Activated CD4-positive, alpha-beta T cell treated with anti-CD3 and anti-CD28 coated beads, Interleukin-2, amount 10 ng/mL, durations not matched to agents 24 days and 14 days (primary cell): Measurements from ENCODE around the gene PCSK6. TPM values are rescaled to one million over a fixed set of nuclear protein-coding genes. Genes with fewer than 3 reads are reported as not detected.

Experiments used
- DNase-seq: peaks from one replicate; pipeline ENCODE4 v3.0.0; 2022
- H3K27ac Mint-ChIP-seq: one replicate; pipeline ENCODE4 v1.8.0; 2022; ENCODE audit warnings: mild to moderate bottlenecking, mixed read lengths
- H3K27me3 Mint-ChIP-seq: one replicate; pipeline ENCODE4 v1.8.0; 2022; ENCODE audit warnings: mixed read lengths
- H3K36me3 Mint-ChIP-seq: one replicate; pipeline ENCODE4 v1.8.0; 2022; ENCODE audit warnings: low read depth, mild to moderate bottlenecking, mixed read lengths
- H3K4me1 Mint-ChIP-seq: one replicate; pipeline ENCODE4 v1.8.0; 2021; ENCODE audit warnings: mixed read lengths
- H3K4me3 Mint-ChIP-seq: one replicate; pipeline ENCODE4 v1.8.0; 2022; ENCODE audit warnings: mild to moderate bottlenecking, moderate library complexity, mixed read lengths
- H3K9me3 Mint-ChIP-seq: one replicate; pipeline ENCODE4 v1.8.0; 2021; ENCODE audit warnings: mixed read lengths
- intact Hi-C: fragments of 100-400 bp; cut with micrococcal nuclease; formaldehyde crosslinking; loops from one replicate; pipeline ENCODE4 v1.15.1; 2023
- total RNA-seq: library from RNA; stranded (reverse); gene quantifications from 2 replicates; pipeline ENCODE4 v1.2.3, GENCODE V29; 2022

Gene PCSK6
- total RNA-seq, 1 donor from 2014 or later: 5.4 TPM

- no peak overlapping the region for H3K27ac Mint-ChIP-seq
- intact Hi-C loops: no loop called here
- no peaks in the 10 kb centered on the region for H3K36me3 Mint-ChIP-seq
- H3K4me1 Mint-ChIP-seq: no peaks in the 10 kb centered on the region
- no peak overlapping the region for H3K4me3 Mint-ChIP-seq
- no peaks in the 10 kb centered on the region for H3K9me3 Mint-ChIP-seq
- peaks cover 7% of the 10 kb centered on the region for H3K27me3 Mint-ChIP-seq
- DNase-seq: no peak
Observed at GRCh38 chr15:101391431-101391830, 98.1 kb downstream of the PCSK6 start.

GRCh38 chr15:101390462-101390861, 99.0 kb downstream of the PCSK6 start:
- no peaks in the 10 kb centered on the region for H3K9me3 Mint-ChIP-seq
- intact Hi-C loops: no loop called here
- no peaks in the 10 kb centered on the region for H3K4me1 Mint-ChIP-seq
- no peak overlapping the region for H3K27ac Mint-ChIP-seq
- no peaks in the 10 kb centered on the region for H3K36me3 Mint-ChIP-seq
- H3K4me3 Mint-ChIP-seq: no peak overlapping the region
- no peak for DNase-seq
- no peaks in the 10 kb centered on the region for H3K27me3 Mint-ChIP-seq

GRCh38 chr15:101390060-101390459, 99.4 kb downstream of the PCSK6 start:
- intact Hi-C loops: no loop called here
- Mint-ChIP-seq H3K36me3 (no peaks in the 10 kb centered on the region), H3K9me3 (no peaks in the 10 kb centered on the region), H3K4me1 (no peaks in the 10 kb centered on the region), H3K4me3 (no peak overlapping the region), H3K27me3 (no peaks in the 10 kb centered on the region), H3K27ac (no peak overlapping the region)
- DNase-seq: no peak

GRCh38 chr15:101389362-101389761, 100.1 kb downstream of the PCSK6 start:
- Mint-ChIP-seq H3K27me3 (no peaks in the 10 kb centered on the region), H3K27ac (no peak overlapping the region), H3K36me3 (no peaks in the 10 kb centered on the region), H3K4me3 (no peak overlapping the region), H3K9me3 (no peaks in the 10 kb centered on the region), H3K4me1 (no peaks in the 10 kb centered on the region)
- intact Hi-C loops: no loop called here
- DNase-seq: no peak

DNA sequence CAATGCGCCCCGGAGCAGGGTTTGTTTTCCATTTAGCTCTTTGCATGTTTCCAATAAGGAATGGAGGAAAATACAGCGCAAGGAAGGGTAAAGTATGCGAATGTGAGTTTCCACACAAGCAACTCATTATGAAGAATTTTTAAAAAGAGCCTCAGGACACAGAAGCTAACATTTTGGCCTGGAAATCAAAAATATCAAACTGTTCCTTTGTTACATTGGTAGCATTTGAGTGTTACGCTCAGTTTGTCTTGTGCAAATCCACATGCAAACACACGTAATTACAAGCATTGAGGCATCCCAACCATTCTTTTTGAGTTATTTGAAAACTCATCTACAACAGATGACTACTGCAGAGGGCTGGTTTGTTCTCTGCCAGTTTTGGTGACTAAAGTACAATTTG, 101.5 kb downstream of the PCSK6 start:
- Mint-ChIP-seq H3K4me3 (no peak overlapping the region), H3K36me3 (no peaks in the 10 kb centered on the region), H3K9me3 (no peaks in the 10 kb centered on the region), H3K4me1 (no peaks in the 10 kb centered on the region), H3K27me3 (no peaks in the 10 kb centered on the region), H3K27ac (no peak overlapping the region)
- intact Hi-C loops: no loop called here
- no peak for DNase-seq

- no peak for DNase-seq
- H3K27ac Mint-ChIP-seq: no peak overlapping the region
Observed at GRCh38 chr15:101387574-101387973, 101.9 kb downstream of the PCSK6 start.

GRCh38 chr15:101386967-101387366, 102.5 kb downstream of the PCSK6 start:
- Mint-ChIP-seq H3K27ac (no peak overlapping the region), H3K4me1 (no peaks in the 10 kb centered on the region)
- intact Hi-C loops: no loop called here

More at GRCh38 chr15:101387574-101387973, 101.9 kb downstream of the PCSK6 start:
- H3K4me3 Mint-ChIP-seq: no peak overlapping the region
- intact Hi-C loops: no loop called here
- H3K36me3 Mint-ChIP-seq: no peaks in the 10 kb centered on the region
- H3K9me3 Mint-ChIP-seq: no peaks in the 10 kb centered on the region
- no peaks in the 10 kb centered on the region for H3K4me1 Mint-ChIP-seq
- H3K27me3 Mint-ChIP-seq: no peaks in the 10 kb centered on the region

DNA sequence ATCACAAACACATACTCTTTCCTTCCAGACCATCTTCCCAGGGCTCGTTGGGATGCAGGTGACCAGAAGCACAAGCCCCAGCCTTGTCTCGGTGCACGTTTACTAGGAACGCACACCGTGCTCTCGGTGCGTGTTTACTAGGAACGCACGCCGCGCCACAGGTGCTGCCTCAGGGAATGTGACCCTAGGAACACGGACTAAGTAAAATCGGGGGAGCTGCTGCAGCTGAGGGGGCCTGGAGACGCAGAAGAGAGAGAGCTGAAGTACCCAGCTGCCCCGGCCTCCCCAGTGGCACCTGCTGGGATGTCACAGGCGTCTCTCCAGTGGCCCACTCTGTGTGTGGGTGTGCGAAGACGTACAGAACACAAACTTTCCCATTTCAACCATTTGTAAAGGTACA, 103.5 kb downstream of the PCSK6 start:
- DNase-seq: no peak
- H3K4me1 Mint-ChIP-seq: no peaks in the 10 kb centered on the region
- no peak overlapping the region for H3K4me3 Mint-ChIP-seq
- intact Hi-C loops: no loop called here
- no peaks in the 10 kb centered on the region for H3K9me3 Mint-ChIP-seq
- no peak overlapping the region for H3K27ac Mint-ChIP-seq
- H3K36me3 Mint-ChIP-seq: no peaks in the 10 kb centered on the region
- no peaks in the 10 kb centered on the region for H3K27me3 Mint-ChIP-seq

More at GRCh38 chr15:101386967-101387366, 102.5 kb downstream of the PCSK6 start:
- H3K4me3 Mint-ChIP-seq: no peak overlapping the region
- DNase-seq: no peak
- H3K27me3 Mint-ChIP-seq: no peaks in the 10 kb centered on the region
- no peaks in the 10 kb centered on the region for H3K9me3 Mint-ChIP-seq
- no peaks in the 10 kb centered on the region for H3K36me3 Mint-ChIP-seq

DNA sequence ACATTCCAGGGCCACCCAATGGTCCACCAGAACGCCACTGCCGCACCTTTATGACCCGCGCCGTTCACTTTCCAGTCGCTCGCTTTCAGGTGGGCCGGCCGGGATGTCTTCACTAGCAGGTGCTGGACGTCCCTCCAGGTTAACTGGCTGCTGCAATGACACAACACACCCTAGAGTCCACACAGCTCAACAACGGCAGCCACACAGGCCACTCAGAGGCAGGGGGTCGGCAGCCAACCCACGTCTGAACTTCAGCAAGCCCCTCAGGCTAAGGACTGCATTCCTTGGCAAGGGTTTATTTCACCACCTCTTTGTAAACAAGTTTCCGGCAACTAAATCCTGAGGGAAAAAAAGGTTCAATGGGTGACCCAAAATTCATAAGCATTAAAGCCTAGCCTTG, 105.2 kb downstream of the PCSK6 start:
- H3K36me3 Mint-ChIP-seq: no peaks in the 10 kb centered on the region
- DNase-seq: no peak
- no peaks in the 10 kb centered on the region for H3K9me3 Mint-ChIP-seq
- no peak overlapping the region for H3K27ac Mint-ChIP-seq
- H3K4me1 Mint-ChIP-seq: no peaks in the 10 kb centered on the region
- no peak overlapping the region for H3K4me3 Mint-ChIP-seq
- H3K27me3 Mint-ChIP-seq: no peaks in the 10 kb centered on the region
- intact Hi-C loops: no loop called here

- Mint-ChIP-seq H3K36me3 (no peaks in the 10 kb centered on the region), H3K9me3 (no peaks in the 10 kb centered on the region), H3K4me3 (no peak overlapping the region), H3K4me1 (no peaks in the 10 kb centered on the region), H3K27me3 (no peaks in the 10 kb centered on the region), H3K27ac (no peak overlapping the region)
- no peak for DNase-seq
- intact Hi-C loops: no loop called here
Observed at GRCh38 chr15:101382544-101382943, 107.0 kb downstream of the PCSK6 start.

- Mint-ChIP-seq H3K36me3 (no peaks in the 10 kb centered on the region), H3K4me1 (no peaks in the 10 kb centered on the region), H3K27me3 (no peaks in the 10 kb centered on the region), H3K4me3 (no peak overlapping the region), H3K27ac (no peak overlapping the region), H3K9me3 (no peaks in the 10 kb centered on the region)
- DNase-seq: no peak
- intact Hi-C loops: no loop called here
Observed at GRCh38 chr15:101381671-101382212, 107.8 kb downstream of the PCSK6 start.

DNA sequence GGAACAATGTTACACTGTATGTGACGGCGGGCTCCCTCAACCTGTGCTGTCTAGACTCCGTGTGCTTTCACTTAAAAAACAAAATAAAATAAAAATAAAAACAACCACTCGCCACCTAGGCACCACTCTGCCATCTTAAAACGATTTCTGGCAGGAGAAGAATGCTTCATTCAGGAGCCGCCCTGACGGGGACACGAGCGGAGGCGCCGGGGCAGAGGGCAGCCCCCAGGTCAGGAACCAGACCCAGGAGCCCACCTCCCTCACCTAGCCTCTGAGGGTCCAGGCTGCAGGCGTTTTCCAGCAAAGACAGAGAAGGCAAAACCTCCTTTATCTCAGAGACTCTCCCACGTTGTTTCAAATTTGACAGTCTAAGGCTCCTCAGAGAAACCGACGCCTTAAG, 109.4 kb downstream of the PCSK6 start:
- Mint-ChIP-seq H3K9me3 (no peaks in the 10 kb centered on the region), H3K27ac (no peak overlapping the region), H3K36me3 (no peaks in the 10 kb centered on the region), H3K27me3 (no peaks in the 10 kb centered on the region), H3K4me3 (no peak overlapping the region), H3K4me1 (no peaks in the 10 kb centered on the region)
- intact Hi-C loops: no loop called here
- no peak for DNase-seq

- H3K4me1 Mint-ChIP-seq: no peaks in the 10 kb centered on the region
- no peaks in the 10 kb centered on the region for H3K27me3 Mint-ChIP-seq
- H3K4me3 Mint-ChIP-seq: no peak overlapping the region
- H3K36me3 Mint-ChIP-seq: no peaks in the 10 kb centered on the region
- H3K27ac Mint-ChIP-seq: no peak overlapping the region
- DNase-seq: no peak
- intact Hi-C loops: no loop called here
- H3K9me3 Mint-ChIP-seq: no peaks in the 10 kb centered on the region
Observed at GRCh38 chr15:101379647-101380046, 109.9 kb downstream of the PCSK6 start.

GRCh38 chr15:101378879-101379278, 110.6 kb downstream of the PCSK6 start:
- Mint-ChIP-seq H3K36me3 (no peaks in the 10 kb centered on the region), H3K4me3 (no peak overlapping the region), H3K27me3 (peaks cover 6% of the 10 kb centered on the region), H3K27ac (no peak overlapping the region), H3K4me1 (no peaks in the 10 kb centered on the region), H3K9me3 (no peaks in the 10 kb centered on the region)
- no peak for DNase-seq
- intact Hi-C loops: no loop called here

GRCh38 chr15:101378171-101378755, 111.2 kb downstream of the PCSK6 start:
- no peak overlapping the region for H3K4me3 Mint-ChIP-seq
- intact Hi-C loops: no loop called here
- H3K9me3 Mint-ChIP-seq: no peaks in the 10 kb centered on the region
- H3K4me1 Mint-ChIP-seq: no peaks in the 10 kb centered on the region
- no peak for DNase-seq
- H3K27me3 Mint-ChIP-seq: peaks cover 11% of the 10 kb centered on the region
- no peak overlapping the region for H3K27ac Mint-ChIP-seq
- H3K36me3 Mint-ChIP-seq: no peaks in the 10 kb centered on the region
